HG02981 (cell line): ENCODE measurements around the gene SREBF1.

ENCODE experiments used
- ATAC-seq: cut with Tn5 transposase; IDR thresholded peaks from one replicate; pipeline ENCODE4 v1.9.1; 2021; ENCODE audit warnings: mild to moderate bottlenecking, moderate library complexity; ENCODE audit not compliant: unreplicated experiment

SREBF1 gene

DNA sequence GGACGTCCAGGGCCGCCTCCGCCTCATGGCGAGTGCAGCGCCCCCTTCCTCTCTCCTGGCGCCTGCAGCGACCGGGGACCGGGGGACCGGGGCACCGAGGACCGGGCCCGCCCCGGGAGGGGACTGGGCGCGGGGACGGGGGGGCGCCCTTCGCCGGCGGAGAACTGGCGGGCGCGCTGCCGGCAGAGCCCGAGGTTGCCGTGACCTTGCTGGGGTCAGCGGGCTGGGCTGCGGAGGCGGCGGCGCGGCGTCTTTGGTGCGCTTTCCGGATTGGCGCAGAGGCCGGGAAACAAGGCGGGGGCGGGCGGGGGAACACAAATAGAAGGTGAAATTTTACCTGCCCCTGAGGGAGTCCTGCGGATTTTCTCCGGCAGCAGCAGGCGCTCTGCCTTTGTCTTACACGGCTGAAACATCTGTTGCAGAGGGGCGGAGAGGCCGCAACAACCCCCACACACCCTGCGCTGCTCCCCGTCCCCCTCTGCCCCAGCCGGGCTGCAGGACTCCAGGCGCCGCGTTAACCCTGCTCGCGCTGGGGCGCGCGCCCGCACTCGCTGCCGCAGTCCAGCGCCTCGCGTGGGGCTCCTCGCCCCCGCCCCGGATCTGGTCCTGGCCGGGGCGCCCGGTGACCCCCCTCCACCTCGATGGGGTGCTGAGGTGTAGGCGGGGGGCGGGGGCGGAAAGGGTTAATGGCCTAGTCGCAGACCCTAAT, 53.5 kb downstream of the SREBF1 start:
- ATAC-seq = no peak

- ATAC-seq = no peak
Observed at GRCh38 chr17:17782523-17783115, 54.2 kb downstream of the SREBF1 start.

- ATAC-seq = no peak
Observed at GRCh38 chr17:17781591-17782496, 54.9 kb downstream of the SREBF1 start.

DNA sequence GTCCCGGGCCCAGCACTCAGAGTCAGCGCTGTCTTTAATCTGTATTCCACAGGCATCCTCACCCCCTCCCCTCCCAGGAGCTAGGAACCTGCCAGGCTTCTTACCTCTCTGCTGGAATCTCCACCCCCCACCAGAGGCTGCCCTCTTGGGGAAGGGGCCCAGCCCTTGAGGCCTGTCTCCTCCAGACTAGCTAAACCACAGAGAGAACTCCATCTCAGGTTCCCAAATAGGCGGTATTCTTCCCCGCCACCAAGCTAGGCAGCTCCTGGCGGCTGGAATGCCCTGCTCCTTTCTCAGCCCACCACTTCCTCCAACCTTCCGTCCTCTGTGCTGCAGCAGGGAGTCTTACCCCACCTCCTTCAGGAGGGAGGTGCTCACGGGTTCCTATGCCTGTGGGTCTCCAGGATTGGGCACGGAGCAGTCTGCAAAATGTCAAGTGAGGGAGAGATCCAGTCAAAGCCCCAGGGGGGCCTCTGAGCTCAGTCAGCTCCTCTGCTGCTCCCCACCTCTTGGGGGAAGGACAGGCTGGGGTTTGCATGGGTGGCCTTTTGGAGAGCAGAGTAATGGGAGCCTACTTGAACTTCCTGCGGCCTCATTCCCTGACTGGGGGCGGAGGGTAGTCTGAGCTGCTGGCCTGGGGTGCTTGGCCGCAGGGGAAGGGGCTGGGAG, 55.7 kb downstream of the SREBF1 start:
- ATAC-seq = no peak

- no peak for ATAC-seq
Observed at GRCh38 chr17:17779015-17779611, 57.7 kb downstream of the SREBF1 start.

DNA sequence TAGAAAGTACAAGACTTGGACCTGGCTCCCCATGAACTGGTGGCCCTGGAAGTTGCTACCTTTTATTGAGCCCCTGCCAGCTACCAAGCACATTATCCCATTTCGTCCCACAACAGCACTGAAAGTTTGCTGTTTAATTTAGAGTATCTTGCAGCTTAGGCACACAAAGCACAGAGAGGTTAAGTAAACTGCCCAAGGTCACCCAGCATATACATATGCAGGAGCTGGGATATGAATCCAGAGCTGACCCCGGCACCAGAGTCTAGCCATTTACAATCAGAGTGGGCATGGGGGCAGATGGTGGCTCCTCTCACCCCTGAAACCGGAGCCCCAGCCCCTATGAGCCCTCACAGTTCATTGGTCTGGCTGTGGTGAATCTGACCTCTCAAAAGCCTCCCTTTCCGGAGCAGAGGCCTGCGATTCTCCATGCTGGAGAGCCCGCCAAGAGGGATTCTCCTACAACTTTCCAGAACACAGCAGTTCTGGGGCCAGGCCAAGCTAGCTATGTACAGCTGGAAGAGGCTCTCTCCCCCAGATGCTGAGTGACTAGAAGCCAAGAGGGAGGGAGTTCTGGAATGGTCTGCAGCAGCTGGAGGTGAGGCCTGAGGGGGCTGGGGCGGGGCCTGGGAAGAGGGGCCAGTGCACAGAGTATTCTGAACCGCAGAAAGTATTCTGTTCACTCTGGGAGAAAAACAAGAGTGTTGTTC, 58.3 kb downstream of the SREBF1 start:
- no peak for ATAC-seq

- no peak for ATAC-seq
Observed at GRCh38 chr17:17776889-17777288, 59.9 kb downstream of the SREBF1 start.

GRCh38 chr17:17774009-17774881, 62.5 kb downstream of the SREBF1 start:
- ATAC-seq = no peak

DNA sequence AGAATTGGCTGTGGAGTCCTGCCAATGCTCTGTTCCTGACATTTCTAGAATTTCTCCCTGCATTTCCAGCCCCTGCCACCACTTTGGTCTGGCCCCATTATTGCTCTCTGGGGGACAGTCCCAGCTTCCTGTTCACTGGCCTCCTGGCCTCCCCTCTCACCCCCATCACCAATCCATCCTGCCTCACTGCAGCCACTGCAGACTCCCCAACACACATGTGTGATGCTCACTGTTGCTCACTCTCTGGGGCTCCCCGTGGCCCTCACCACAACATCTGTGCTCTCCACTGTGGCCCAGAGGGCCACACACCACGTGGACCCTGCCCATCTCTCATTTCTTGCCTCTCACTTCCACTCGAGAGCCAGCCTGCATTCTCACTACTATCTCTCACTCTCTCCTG, 64.6 kb downstream of the SREBF1 start:
- ATAC-seq = no peak

DNA sequence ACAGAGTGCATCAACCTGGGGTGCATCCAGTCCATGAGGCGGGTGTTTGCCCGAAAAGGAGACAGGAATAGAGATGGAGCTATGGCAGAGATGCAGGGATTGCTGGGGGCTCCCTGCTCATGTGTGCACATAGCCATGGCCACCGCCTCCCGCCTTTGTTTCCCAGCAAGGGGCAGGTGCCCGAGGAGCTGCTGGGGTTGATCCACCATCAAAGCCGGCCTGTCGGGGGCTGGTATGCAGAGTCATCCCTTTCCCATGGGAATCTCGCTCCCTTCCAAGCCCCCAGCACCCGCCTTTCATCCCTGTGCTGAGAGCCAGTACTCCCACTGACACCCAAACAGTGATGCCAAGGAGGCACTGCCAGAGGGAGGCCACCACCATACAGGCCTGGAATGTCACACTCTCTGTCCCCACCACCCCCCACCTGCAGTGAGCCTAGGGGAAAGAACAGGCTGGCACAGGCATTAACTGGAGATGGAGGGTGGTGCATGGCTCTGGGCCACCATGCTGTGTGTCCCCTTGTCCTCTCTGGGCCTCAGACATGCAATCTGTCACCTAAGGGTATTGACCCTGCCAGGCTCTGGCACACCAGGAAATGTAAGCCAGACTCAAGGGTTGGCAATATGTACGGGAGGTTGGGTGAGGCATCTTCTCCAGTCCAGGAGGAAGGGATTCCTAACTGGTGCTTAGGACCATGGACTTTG, 65.1 kb downstream of the SREBF1 start:
- no peak for ATAC-seq

- ATAC-seq = no peak
Observed at GRCh38 chr17:17770632-17771044, 66.1 kb downstream of the SREBF1 start.

DNA sequence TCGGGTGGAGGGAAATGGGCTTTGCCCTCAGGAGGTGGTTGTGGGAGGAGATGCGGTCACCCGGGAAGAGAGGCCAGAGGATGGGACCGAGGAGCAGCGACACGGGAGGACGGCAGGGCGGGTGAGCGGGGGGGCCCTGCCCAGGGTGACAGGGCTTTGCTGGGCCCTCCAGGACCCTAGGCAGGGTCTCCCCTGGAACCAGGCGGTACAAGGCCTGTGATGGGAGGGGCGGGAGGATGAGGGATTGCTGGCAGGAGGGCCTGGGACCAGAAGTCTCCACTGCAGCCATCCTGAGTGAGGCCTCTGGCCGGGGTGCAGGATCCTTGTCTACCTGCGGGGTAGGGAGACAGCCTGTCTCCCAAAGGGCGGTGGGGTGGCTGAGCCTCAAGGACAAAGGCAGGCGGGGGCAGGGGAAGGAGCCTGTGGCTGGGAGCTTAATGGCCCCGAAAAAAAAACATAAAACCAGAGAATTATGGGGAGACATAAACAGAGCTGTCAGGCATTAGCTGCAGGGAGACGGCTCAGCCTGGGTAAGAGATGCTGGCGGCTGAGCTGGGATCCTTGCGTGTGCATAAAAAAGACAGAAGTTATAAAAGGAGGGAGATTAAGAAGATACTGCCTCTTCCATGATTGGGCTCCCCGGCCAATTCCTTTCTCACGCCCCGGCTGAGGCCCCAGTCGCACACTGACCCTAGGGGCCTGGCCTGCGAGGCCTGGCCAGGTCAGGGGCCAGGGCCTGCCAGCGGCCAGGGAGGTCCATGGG, 66.7 kb downstream of the SREBF1 start:
- ATAC-seq = no peak

DNA sequence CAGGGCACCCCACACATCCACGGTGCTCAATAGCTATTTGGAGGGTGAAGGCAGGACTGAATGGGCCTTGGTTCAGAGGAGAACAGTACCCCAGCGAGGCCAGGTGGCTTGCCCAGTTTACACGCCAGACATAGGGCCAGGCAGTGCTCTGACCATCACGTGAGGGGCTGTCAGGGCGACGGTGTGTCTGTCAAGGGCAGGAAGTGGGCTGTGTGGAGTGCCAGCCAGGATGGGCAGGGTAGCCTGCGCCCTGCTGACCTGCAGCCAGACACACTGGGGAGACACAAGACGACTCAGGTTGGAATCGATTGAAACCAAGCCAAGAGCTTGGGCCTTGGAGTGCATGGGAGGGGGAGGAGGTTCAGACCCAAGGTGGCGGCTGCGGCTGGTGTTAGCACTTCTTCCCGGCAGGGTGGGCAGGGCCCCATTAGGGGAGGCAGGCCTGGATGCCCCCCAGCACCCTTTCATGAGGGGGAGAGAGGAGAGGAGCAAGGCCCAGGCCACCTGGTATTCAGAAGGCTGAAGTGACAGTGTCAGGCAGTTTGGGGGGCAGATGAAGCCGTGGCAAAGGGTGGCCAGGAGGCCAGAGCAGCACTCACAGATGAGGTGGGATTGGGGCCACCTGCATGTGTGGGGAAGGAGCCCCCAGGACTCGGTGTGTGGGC, 68.2 kb downstream of the SREBF1 start:
- no peak for ATAC-seq

DNA sequence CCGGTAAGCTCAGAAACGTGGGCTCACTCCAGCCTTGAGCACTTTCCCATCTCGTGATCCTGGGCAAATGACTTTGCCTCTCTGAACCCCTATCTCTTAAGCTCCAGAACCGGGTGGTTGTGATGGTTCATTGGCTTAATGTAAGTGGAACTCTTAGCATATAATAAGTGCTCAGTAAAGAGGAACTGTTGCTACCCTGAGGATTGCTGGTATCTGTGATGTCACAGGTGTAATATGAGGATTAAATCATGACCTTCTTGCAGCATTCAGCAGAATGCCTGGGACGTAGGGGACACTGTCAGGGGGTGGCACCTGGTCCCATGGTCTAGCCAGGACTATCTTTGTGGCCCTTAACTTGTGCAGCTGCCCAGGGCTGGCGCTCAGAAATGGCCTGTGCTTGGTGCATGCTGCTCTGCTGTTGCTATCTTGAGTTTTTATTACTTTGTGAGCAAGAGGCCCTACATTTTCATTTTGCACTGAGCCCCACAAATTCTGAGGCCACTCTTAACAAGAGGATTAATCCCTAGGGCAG, 68.8 kb downstream of the SREBF1 start:
- ATAC-seq = no peak

DNA sequence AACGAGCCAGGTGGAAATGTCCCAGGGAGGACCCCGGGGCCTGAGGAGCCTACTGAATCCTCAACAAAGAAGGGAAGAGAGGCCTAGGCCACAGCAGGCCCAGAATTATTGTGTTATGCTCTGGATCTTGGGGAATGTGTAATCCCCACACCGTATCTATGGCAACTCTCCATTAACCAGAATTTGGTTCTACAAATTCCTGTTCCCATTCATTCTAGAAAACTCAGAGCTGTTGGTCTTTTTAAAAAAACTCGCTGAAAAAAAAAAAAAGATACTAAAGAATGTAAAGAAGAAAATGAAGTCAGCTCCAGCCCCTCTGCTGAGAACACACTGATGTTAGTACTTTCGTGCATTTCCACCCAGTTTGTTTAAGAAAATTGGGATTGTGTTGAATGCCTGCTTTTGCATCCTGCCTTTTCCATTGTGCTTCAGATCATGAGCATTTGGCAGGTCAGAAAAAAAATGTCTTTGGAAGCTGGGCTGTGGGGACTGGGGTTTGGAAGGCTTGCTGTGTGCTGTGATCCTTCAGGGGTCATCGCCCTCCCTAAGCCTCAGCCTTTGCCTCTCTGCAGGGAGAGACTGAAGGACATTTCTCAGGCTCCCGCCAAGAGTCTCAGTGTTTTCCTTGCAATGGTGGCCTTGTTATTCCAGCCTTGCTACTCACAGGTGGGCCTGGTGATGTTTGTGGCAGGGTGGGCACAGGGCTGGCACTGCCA, 69.5 kb downstream of the SREBF1 start:
- ATAC-seq = no peak

DNA sequence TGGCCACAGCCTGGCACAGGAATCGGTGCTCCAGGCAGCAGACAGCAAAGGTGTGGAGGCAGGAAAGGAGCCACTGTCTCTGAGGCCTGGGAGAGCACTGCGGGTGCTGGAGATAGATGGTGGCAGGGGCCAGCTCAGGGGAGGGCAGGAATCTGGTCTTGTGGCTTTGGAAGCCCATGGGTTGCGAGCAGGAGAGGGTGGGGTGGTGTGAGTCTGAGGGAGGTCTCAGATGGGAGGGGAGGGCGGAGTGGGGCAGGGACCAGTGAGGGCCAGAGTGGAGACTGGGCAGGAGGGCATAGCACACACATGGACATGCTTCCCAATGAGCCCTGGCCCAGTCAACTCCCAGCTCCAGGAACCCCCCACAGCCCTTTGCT, 70.1 kb downstream of the SREBF1 start:
- no peak for ATAC-seq
